ENCODE results near the gene TRPM4.
"Not testable (repeated sequence)": the region's sequence is repeated elsewhere in the genome, so short reads cannot be mapped to it uniquely, and the experiment has no call there.

TRPM4 gene

DNA sequence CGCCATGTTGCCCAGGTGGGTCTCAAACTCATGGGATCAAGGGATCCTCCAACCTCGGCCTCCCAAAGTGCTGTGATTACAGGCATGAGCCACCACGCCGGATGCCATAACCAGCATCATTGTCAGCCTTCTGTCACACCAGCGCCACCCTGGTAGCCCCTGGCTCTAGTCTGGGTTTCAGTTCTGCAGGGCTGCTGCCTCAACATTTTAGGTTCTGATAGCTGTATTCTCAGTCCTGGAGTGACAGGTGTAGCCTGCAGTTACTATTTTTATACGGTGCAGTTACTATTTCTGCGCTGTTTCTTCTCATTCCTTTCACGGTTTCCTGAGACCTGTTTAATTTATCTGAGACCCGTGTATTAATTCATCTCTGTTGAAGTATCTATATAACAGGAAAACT lies 57.1 kb downstream of the TRPM4 start:
- H3K9me3 ChIP-seq (ENCODE audit: control insufficient read depth, insufficient read depth, low read depth, low read length): no peaks in the 10 kb centered on the region
- H3K36me3 ChIP-seq (ENCODE audit: control insufficient read depth, insufficient read depth, low read length): 0 out of 2 replicates have a peak, but pooled peaks cover 5% of the 10 kb centered on the region
- peaks cover 8% of the 10 kb centered on the region for H3K4me1 ChIP-seq (ENCODE audit: control insufficient read depth, insufficient read depth, low read length)
- no peak overlapping the region for H3K27ac ChIP-seq (ENCODE audit: low read depth, low read length)
- no peak overlapping the region for H3K9ac ChIP-seq (ENCODE audit: low read length)
- H3K4me3 ChIP-seq (ENCODE audit: low read depth, low read length): no peak overlapping the region
- no peaks in the 10 kb centered on the region for H3K27me3 ChIP-seq (ENCODE audit: control insufficient read depth, insufficient read depth, low read length)

DNA sequence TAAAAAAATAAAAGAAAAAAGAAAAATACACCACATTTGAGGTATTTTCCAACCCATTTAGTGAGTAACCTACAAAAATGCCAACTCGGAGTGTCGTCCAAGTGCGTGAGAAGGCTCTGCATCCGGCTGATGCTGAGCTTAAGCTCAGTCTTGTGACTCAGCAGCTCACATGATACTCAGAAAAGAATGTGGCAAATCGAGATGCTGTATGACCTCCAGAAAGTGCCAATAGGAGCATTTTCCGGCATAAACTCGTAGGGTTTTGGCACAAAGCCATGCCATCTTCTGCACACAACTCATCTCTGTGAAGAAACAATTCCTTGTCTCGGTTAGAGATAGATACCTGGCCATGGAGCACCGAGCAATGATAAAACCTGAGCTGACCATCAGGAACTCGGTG lies 58.5 kb downstream of the TRPM4 start:
- H3K9ac ChIP-seq (ENCODE audit: low read length): peak overlapping the region; percentile 26
- H3K4me3 ChIP-seq (ENCODE audit: low read depth, low read length): no peak overlapping the region
- no peak overlapping the region for H3K27ac ChIP-seq (ENCODE audit: low read depth, low read length)
- peaks cover 6% of the 10 kb centered on the region for H3K4me1 ChIP-seq (ENCODE audit: control insufficient read depth, insufficient read depth, low read length)
- H3K9me3 ChIP-seq (ENCODE audit: control insufficient read depth, insufficient read depth, low read depth, low read length): no peaks in the 10 kb centered on the region
- H3K36me3 ChIP-seq (ENCODE audit: control insufficient read depth, insufficient read depth, low read length): 0 out of 2 replicates have a peak, but pooled peaks cover 5% of the 10 kb centered on the region
- H3K27me3 ChIP-seq (ENCODE audit: control insufficient read depth, insufficient read depth, low read length): no peaks in the 10 kb centered on the region

DNA sequence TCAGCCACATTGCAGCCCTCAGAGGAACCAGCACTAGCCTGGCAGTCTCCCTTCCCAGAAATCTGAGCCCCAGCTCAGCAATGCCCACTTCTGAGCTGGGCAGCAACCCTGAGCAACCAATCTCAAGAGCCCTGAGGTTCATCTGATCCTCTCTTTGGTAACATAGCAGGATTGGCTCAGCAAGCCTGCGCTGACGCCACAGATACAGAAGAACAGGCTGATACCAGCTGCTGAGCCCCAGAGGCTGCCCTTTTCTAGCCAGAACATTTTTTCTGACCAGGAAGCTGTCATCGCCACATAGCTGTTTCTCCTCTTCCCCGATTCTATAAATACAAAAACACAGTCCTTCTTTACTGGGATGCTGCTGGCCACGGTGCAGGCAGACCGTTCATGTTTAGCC lies 59.8 kb downstream of the TRPM4 start:
- H3K9ac ChIP-seq (ENCODE audit: low read length): no peak overlapping the region
- H3K36me3 ChIP-seq (ENCODE audit: control insufficient read depth, insufficient read depth, low read length): no peaks in the 10 kb centered on the region
- H3K4me3 ChIP-seq (ENCODE audit: low read depth, low read length): no peak overlapping the region
- no peak overlapping the region for H3K27ac ChIP-seq (ENCODE audit: low read depth, low read length)
- H3K27me3 ChIP-seq (ENCODE audit: control insufficient read depth, insufficient read depth, low read length): no peaks in the 10 kb centered on the region
- no peaks in the 10 kb centered on the region for H3K4me1 ChIP-seq (ENCODE audit: control insufficient read depth, insufficient read depth, low read length)
- H3K9me3 ChIP-seq (ENCODE audit: control insufficient read depth, insufficient read depth, low read depth, low read length): no peaks in the 10 kb centered on the region

DNA sequence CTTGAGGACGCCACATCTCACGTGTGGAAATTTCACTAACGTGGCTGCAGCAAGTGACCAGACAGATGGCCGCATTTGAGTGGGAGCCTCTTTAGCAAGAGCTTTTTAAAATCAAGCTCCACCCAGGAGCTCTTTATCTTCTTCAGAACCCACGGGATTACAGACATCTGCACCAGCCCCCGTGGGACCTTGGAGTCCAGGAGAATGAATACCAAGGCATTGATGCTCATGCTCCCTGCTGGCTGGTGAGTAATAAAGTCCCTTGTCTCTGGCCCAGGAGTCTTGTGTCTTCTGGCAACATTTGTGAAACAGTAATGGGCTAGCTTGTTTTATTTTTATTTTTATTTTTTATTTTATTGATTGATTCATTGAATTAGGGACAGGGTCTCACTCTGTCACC lies 64.4 kb downstream of the TRPM4 start:
- H3K27ac ChIP-seq (ENCODE audit: low read depth, low read length): no peak overlapping the region
- H3K36me3 ChIP-seq (ENCODE audit: control insufficient read depth, insufficient read depth, low read length): no peaks in the 10 kb centered on the region
- no peak overlapping the region for H3K4me3 ChIP-seq (ENCODE audit: low read depth, low read length)
- H3K27me3 ChIP-seq (ENCODE audit: control insufficient read depth, insufficient read depth, low read length): no peaks in the 10 kb centered on the region
- no peak overlapping the region for H3K9ac ChIP-seq (ENCODE audit: low read length)
- H3K9me3 ChIP-seq (ENCODE audit: control insufficient read depth, insufficient read depth, low read depth, low read length): no peaks in the 10 kb centered on the region
- no peaks in the 10 kb centered on the region for H3K4me1 ChIP-seq (ENCODE audit: control insufficient read depth, insufficient read depth, low read length)

DNA sequence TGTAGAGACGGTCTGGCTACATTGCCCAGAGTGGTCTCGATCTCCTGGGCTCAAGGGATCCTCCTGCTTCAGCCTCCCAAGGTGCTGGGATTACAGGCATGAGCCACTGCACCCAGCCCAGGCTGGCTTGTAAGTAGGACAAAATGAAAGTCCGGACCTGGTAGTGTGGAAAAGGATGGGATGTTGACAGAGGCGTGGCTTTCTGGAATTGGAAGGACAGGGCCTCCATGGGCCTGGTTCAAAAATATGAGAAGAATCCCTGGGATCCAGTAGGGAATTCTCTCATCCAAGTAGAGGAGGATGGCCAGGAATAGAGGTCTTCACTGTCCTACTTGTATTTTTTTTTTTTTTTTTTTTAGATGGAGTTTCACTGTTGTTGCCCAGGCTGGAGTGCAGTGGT lies 64.9 kb downstream of the TRPM4 start:
- H3K27me3 ChIP-seq (ENCODE audit: control insufficient read depth, insufficient read depth, low read length): no peaks in the 10 kb centered on the region
- no peak overlapping the region for H3K4me3 ChIP-seq (ENCODE audit: low read depth, low read length)
- H3K9ac ChIP-seq (ENCODE audit: low read length): no peak overlapping the region
- no peaks in the 10 kb centered on the region for H3K36me3 ChIP-seq (ENCODE audit: control insufficient read depth, insufficient read depth, low read length)
- no peaks in the 10 kb centered on the region for H3K4me1 ChIP-seq (ENCODE audit: control insufficient read depth, insufficient read depth, low read length)
- no peak overlapping the region for H3K27ac ChIP-seq (ENCODE audit: low read depth, low read length)
- no peaks in the 10 kb centered on the region for H3K9me3 ChIP-seq (ENCODE audit: control insufficient read depth, insufficient read depth, low read depth, low read length)

GRCh38 chr19:49223472-49223871 lies 65.9 kb downstream of the TRPM4 start:
- Histone ChIP-seq H3K4me1 (ENCODE audit: control insufficient read depth, insufficient read depth, low read length) (no peaks in the 10 kb centered on the region), H3K9ac (ENCODE audit: low read length) (no peak overlapping the region), H3K36me3 (ENCODE audit: control insufficient read depth, insufficient read depth, low read length) (no peaks in the 10 kb centered on the region), H3K9me3 (ENCODE audit: control insufficient read depth, insufficient read depth, low read depth, low read length) (no peaks in the 10 kb centered on the region), H3K4me3 (ENCODE audit: low read depth, low read length) (no peak overlapping the region), H3K27ac (ENCODE audit: low read depth, low read length) (no peak overlapping the region), H3K27me3 (ENCODE audit: control insufficient read depth, insufficient read depth, low read length) (no peaks in the 10 kb centered on the region)

DNA sequence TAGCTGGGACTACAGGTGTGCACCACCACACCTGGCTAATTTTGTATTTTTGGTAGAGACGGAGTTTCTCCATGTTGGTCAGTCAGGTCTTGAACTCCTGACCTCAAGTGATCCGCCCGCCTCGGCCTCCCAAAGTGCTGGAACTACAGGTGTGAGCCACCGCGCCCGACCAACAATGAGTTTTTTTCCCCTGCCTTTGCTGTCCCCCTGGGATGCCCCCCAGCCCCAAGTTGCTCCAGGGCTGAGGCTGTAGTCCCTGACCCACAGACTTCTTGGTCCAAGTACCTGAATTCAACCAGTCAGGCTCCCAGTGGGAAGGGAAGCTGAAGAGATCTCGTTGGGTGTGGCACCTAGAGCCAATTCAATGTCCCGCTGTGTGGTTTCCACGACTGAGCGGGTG lies 66.8 kb downstream of the TRPM4 start:
- not testable (repeated sequence) for H3K4me3 ChIP-seq (ENCODE audit: low read depth, low read length); H3K4me1 ChIP-seq (ENCODE audit: control insufficient read depth, insufficient read depth, low read length); H3K36me3 ChIP-seq (ENCODE audit: control insufficient read depth, insufficient read depth, low read length); H3K27me3 ChIP-seq (ENCODE audit: control insufficient read depth, insufficient read depth, low read length); H3K9ac ChIP-seq (ENCODE audit: low read length); H3K27ac ChIP-seq (ENCODE audit: low read depth, low read length); H3K9me3 ChIP-seq (ENCODE audit: control insufficient read depth, insufficient read depth, low read depth, low read length)

DNA sequence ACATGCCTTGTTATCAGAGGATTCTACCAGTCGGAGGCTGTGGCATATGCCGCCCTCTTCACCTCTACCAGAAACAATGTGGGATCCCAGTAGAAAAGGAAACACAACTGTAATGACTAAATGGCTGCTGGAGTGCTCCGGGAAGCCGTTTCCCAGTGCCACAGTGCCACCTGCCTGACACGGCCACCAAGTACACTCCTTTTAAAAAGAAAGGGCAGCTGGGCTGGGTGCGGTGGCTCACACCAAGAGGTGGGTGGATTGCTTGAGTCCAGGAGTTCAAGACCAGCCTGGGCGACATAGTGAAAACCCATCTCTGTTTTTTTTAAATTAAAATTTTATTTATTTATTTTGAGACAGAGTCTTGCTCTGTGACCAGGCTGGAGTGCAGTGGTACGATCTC lies 67.3 kb downstream of the TRPM4 start:
- Histone ChIP-seq H3K9me3 (ENCODE audit: control insufficient read depth, insufficient read depth, low read depth, low read length) (no peaks in the 10 kb centered on the region), H3K4me3 (ENCODE audit: low read depth, low read length) (no peak overlapping the region), H3K4me1 (ENCODE audit: control insufficient read depth, insufficient read depth, low read length) (no peaks in the 10 kb centered on the region), H3K9ac (ENCODE audit: low read length) (no peak overlapping the region), H3K27me3 (ENCODE audit: control insufficient read depth, insufficient read depth, low read length) (no peaks in the 10 kb centered on the region), H3K36me3 (ENCODE audit: control insufficient read depth, insufficient read depth, low read length) (no peaks in the 10 kb centered on the region), H3K27ac (ENCODE audit: low read depth, low read length) (no peak overlapping the region)

DNA sequence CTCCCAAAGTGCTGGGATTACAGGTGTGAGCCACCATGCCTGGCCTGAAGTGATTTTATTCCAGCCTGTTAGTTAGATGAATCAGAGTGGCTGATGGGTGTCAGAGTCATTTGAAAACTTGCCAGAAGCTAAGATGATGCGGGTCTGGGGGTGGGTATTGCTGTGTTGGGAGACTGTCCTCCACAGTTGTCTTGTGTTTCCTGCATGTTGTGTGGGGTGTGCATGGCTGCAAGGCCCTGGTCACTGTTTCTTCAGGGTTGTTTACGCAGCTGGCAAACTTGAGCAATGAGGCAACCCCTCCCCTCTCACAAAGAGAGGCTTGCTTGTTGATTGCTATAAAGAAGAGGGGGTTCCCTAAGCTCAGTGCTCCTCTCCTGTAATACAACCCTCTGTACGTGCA lies 71.8 kb downstream of the TRPM4 start:
- Histone ChIP-seq H3K27ac (ENCODE audit: low read depth, low read length) (no peak overlapping the region), H3K9ac (ENCODE audit: low read length) (no peak overlapping the region), H3K4me1 (ENCODE audit: control insufficient read depth, insufficient read depth, low read length) (no peaks in the 10 kb centered on the region), H3K4me3 (ENCODE audit: low read depth, low read length) (no peak overlapping the region), H3K36me3 (ENCODE audit: control insufficient read depth, insufficient read depth, low read length) (no peaks in the 10 kb centered on the region), H3K9me3 (ENCODE audit: control insufficient read depth, insufficient read depth, low read depth, low read length) (no peaks in the 10 kb centered on the region), H3K27me3 (ENCODE audit: control insufficient read depth, insufficient read depth, low read length) (no peaks in the 10 kb centered on the region)

GRCh38 chr19:49231389-49231788 lies 73.8 kb downstream of the TRPM4 start:
- H3K27me3 ChIP-seq (ENCODE audit: control insufficient read depth, insufficient read depth, low read length): no peaks in the 10 kb centered on the region
- no peak overlapping the region for H3K27ac ChIP-seq (ENCODE audit: low read depth, low read length)
- no peak overlapping the region for H3K4me3 ChIP-seq (ENCODE audit: low read depth, low read length)
- no peaks in the 10 kb centered on the region for H3K4me1 ChIP-seq (ENCODE audit: control insufficient read depth, insufficient read depth, low read length)
- H3K9me3 ChIP-seq (ENCODE audit: control insufficient read depth, insufficient read depth, low read depth, low read length): no peaks in the 10 kb centered on the region
- H3K9ac ChIP-seq (ENCODE audit: low read length): no peak overlapping the region
- H3K36me3 ChIP-seq (ENCODE audit: control insufficient read depth, insufficient read depth, low read length): no peaks in the 10 kb centered on the region

DNA sequence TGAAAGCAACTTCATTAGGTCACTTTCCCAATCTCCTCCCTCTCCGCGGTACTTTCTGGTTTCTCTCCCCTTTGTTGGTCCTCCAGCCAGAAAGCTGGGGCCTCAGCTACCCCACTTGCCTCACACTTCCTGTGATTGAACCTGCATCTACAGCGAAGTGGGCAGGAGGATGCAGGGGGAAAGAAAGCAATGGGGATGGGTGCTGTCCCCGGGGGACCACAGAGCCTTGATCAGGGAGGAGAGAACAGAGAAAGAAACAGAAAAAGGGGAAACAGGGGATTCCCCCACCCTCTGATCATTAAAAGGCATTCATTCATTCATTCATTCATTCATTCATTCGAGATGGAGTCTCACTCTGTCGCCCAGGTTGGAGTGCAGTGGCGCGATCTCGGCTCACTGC lies 74.2 kb downstream of the TRPM4 start:
- no peak overlapping the region for H3K9ac ChIP-seq (ENCODE audit: low read length)
- no peak overlapping the region for H3K4me3 ChIP-seq (ENCODE audit: low read depth, low read length)
- H3K4me1 ChIP-seq (ENCODE audit: control insufficient read depth, insufficient read depth, low read length): no peaks in the 10 kb centered on the region
- H3K36me3 ChIP-seq (ENCODE audit: control insufficient read depth, insufficient read depth, low read length): no peaks in the 10 kb centered on the region
- no peaks in the 10 kb centered on the region for H3K27me3 ChIP-seq (ENCODE audit: control insufficient read depth, insufficient read depth, low read length)
- H3K27ac ChIP-seq (ENCODE audit: low read depth, low read length): no peak overlapping the region
- no peaks in the 10 kb centered on the region for H3K9me3 ChIP-seq (ENCODE audit: control insufficient read depth, insufficient read depth, low read depth, low read length)

DNA sequence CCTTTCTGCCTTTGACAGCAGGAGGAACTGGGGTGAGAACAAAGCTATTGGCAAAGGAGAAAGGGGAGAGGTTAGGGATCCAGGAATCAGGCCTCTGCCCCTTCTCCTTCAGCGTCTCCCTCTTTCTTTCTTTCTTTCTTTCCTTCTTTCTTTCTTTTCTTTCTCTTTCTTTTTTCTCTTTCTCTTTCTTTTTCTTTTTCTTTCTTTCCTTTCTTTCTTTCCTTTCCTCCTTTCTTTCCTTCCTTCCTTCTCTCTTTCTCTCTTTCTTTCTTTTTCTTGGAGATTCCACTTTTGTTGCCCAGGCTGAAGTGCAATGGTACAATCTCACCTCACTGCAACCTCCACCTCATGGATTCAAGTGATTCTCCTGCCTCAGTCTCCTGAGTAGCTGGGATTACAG lies 75.6 kb downstream of the TRPM4 start:
- H3K4me1 ChIP-seq (ENCODE audit: control insufficient read depth, insufficient read depth, low read length): no peaks in the 10 kb centered on the region
- H3K4me3 ChIP-seq (ENCODE audit: low read depth, low read length): no peak overlapping the region
- H3K36me3 ChIP-seq (ENCODE audit: control insufficient read depth, insufficient read depth, low read length): no peaks in the 10 kb centered on the region
- no peak overlapping the region for H3K9ac ChIP-seq (ENCODE audit: low read length)
- no peaks in the 10 kb centered on the region for H3K27me3 ChIP-seq (ENCODE audit: control insufficient read depth, insufficient read depth, low read length)
- no peaks in the 10 kb centered on the region for H3K9me3 ChIP-seq (ENCODE audit: control insufficient read depth, insufficient read depth, low read depth, low read length)
- H3K27ac ChIP-seq (ENCODE audit: low read depth, low read length): no peak overlapping the region

Data from HUES6 (cell line).